Ramos (cell line): ENCODE results near the gene BST1.

ENCODE experiments used
- in situ Hi-C: fragments of 300-500 bp; cut with MboI; formaldehyde crosslinking; loops from one replicate; pipeline ENCODE4 v1.14.3; 2022; ENCODE audit warnings: low sequenced_read_pairs; ENCODE audit not compliant: unreplicated experiment

Gene BST1

DNA sequence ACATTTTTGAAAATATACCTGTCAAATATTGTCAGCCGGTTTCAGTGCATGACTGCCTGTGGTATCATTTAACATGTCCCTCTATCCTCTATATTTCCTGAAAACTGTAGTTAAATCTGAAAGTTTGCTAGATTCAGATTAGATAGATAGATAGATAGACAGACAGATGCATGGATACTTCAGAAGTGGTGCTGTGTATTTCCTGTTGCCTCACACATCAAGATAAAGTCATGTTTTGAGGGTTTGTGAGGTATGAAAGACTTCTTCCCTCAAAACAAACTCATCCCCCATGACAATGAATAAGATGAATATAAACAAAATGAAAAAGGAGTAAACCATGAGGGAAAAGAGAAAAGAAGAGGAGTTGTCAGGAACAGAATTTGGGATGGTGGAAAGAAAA is 6.0 kb upstream of the BST1 start:
- in situ Hi-C loops, result no loop called here

DNA sequence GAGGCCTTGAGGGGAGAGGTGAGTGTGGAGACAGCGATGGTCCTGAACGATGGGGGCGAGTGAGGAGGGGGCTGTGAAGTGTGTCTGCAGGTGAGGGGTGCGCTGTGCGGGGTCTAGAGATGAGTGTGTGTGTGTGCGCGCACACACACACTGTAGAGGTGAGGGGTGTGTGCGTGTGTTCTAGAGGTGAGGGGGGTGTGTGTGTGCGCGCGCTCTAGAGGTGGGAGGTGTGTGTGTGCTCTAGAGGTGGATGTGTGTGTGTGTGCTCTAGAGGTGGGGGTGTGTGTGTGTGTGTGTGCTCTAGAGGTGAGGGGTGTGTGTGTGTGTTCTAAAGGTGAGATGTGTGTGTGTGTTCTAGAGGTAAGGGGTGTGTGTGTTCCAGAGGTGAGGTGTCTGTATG is 574 bp downstream of the BST1 start:
- in situ Hi-C loops, result no loop called here

DNA sequence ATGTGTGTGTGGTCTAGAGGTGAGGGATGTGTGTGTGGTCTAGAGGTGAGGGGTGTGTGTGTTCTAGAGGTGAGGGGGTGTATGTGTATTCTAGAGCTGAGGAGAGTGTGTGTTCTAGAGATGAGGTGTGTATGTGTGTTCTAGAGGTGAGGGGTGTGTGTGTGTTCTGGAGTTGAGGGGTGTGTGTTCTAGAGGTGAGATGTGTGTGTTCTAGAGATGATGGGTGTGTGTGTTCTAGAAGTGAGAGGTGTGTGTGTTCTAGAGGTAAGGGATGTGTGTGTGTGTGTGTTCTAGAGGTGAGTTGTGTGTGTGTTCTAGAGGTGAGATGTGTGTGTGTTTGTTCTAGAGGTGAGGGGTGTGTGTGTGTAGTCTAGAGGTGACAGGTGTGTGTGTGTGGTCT is 1.3 kb downstream of the BST1 start:
- in situ Hi-C loops, result no loop called here

DNA sequence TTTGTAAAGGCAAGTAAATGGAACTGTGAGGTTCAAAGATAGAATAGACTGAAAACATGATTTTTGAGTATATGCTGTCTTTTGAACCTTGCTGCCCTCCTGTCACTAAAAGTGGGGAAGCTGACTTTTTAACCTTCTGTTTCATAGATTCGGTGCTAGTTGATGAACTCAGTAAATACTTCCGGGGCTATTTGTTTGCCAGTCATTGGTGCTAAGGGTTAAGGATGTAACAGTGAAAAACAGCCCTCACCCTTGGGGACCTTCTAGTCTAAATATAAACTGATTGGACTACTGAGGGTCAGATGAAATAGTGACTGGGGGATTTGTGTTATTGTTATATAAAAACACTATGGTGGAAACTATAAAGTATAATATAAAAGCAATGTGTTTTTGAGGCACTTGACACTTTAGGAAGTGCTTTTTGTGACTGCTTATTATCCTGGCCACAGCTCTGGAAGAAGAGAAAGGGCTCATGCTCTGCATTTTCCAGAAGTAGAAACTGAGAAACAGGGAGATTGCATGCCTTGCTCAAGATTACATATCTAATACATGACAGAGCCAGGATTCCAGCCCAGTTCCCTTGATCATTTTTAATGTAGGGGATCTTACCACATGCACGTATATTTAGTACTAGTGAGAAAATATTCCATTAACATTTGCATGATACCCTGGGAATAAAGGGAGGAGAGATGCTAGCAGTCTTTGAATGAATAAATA is 3.9 kb downstream of the BST1 start:
- in situ Hi-C loops, result no loop called here

DNA sequence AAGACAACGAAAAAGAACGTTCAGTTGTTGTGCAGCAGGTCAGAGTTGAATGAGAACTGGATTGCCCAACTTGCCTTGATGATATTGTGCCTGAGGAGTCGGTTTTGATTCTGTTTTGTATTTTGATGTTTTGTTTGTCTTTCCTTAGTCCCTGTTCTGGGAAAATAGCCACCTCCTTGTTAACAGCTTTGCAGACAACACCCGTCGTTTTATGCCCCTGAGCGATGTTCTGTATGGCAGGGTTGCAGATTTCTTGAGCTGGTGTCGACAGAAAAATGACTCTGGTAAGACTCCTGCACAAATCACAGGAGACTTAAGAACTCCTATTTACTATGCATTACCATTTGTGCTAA is 4.5 kb downstream of the BST1 start:
- in situ Hi-C loops, result no loop called here

DNA sequence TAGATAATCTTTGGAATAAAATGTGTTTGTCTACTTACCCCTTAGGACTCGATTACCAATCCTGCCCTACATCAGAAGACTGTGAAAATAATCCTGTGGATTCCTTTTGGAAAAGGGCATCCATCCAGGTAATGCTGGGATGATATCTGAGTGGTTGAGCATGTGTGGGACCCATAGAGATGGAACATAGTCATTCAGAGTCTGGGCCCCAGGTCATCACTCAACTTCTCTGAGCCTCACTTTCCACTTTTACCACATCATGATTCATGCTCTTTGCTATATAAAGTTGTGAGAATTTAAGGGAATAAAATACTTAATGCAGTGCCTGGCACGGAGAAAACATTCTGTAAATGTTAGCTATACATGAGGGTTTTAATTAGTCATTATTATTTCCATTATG is 8.9 kb downstream of the BST1 start:
- in situ Hi-C loops, result no loop called here

DNA sequence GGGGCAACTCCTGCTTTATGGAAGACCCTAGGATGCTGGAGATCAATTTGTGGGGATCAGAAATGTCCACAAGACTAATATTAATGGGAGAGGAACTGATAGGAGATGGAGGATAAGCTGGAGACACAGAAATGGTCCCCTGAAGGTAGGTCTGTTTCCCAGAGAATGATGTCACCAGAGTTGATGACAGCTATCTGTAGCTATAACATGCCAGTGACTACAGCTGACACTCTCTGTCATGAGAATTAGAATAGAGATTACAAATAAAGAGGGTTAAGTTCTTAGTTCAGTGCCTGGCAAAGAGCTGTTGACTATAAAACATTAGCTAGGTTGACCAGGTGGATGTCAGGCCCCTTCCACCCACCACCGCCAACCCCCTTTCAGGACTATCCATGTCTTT is 9.3 kb downstream of the BST1 start:
- in situ Hi-C loops, result no loop called here

DNA sequence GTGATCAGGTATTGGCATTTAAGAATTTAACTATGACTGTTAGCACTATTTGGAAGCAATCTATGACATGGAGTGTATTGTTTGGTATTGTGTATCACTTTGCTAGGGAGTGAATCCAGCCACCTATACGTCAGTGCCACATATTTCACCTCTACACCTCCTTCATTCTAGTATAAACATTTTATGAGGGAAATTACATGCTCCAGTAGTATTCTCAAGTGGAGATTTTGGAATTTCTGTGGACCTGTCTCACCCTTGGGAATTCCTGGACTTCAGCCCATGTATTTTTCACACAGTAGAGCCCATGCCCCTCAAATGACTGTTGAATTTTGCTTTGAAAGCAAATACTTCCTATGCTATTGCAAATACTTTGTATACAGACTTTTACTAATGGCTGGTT is 11.3 kb downstream of the BST1 start:
- in situ Hi-C loops, result no loop called here

DNA sequence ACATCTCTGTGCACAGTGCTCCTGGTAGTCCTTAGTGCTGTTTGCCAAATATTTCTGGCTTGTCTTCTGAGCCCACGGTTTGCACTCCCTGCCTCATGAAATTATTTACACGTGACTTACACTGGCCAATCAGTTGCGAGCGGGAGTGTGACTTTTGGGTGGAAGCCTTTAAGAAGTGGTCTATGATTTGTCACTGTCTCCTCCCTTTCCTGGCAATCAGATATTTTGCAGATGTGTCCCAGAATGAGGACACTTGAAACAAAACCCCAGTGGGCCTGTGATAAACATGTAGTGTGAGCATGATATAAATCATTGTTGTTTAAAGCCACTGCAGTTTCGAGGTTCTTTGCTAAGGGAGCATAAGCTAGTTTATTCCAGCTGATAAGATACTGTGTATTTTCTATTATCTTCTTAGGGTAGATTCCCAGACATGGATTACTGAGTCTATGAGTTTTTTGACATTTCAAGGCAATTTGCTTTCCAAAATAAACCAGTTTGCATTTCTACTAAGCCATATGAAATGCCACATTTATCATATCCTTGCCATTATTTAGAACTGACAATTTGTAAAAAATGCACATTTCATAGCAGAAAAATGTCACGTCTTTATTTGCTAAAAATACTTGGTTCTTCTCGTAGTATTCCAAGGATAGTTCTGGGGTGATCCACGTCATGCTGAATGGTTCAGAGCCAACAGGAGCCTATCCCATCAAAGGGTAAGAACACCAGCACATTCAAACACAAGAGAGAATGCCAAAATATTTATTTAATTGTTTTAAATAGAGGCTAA is 12.0 kb downstream of the BST1 start:
- in situ Hi-C loops, result no loop called here

DNA sequence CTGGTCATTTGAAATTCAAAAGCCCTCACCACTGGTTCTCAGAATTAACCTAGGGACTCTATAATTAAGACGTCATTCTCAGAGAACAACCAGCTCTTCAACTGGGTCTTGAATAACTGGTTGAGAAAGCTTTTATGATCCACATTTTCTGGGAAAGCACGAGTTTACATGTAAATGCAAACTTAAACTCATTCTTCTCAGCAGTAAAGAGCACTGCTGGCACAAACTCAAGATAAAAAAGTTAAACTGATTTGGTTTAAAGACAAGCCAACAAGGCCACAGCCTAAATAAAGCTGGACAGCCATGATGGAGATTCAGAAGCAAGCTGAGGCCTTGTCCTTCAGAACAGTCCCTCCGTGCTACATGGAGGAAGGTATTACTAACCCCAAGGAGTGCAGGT is 13.2 kb downstream of the BST1 start:
- in situ Hi-C loops, result no loop called here

DNA sequence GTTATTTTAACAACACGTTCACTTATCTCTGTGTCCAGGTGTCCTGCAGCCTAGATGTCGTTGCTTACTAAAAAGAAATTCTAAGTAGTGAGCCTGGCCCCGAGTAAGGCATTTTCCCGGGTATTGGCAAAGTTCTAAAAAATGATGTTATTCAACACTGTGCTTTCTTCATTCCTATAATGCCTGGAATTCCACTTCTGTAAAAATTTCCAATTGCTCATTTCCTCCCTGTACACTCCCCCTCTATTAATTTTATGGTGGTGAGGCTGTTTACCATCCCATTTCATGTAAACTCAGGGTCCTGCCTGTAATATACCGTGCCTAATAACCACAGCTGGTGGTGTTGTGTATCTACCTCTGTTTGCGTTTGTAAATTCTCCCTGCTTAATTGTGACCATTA is 14.2 kb downstream of the BST1 start:
- in situ Hi-C loops, result no loop called here

DNA sequence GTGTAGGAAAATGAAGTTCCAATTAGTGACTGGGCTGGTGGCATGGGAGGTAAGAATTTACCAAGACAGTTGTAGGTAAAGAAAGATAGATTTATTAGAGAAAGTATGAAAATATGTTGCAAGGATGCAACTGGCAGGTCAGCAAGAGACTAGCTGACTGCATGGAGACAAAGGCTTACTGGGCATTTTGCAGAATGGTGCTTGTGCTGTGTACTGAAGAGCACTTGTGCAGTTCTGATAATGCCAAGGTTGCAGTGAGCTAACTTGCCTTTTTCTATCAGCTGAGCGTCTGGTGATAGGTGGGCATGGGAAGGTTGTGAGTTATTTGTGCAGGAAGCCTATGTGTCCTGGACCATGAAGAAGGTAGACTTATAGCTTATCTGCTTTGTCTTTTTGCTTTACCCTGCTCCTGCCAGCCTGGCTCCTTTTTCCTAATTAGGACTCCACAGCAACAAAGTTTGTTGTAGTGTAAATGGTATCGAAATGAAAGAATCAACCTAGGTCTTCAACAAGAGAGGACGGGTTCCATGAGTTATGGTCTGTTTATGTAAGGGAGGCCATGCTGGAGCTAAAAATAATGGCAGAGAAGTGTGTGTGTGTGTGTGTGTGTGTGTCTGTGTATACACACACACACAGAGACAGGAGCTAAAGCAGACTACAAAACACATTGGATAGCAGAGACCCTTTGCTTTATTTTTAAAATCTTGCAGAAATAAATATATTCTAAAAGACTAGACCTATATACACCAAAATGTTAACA is 15.0 kb downstream of the BST1 start:
- in situ Hi-C loops, result no loop called here

DNA sequence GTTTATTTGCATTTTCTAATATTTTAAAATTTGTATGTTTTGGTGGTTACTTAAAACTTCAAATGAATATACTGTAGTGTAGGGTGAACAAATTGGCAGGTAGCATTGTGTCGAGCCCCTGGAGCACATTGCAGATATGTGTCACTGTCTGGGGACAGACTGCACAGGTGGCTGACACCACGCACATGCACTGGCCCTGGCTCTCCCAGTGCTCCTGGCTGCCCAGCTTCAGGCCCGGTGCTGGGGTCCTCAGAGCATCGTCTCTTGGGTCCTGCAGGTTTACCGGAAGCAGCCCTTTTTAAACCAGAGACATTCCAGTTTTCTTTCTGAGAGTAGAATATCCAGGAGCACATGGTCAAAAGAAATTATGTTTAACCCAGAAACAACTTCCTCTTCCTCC is 15.6 kb downstream of the BST1 start:
- in situ Hi-C loops, result no loop called here

DNA sequence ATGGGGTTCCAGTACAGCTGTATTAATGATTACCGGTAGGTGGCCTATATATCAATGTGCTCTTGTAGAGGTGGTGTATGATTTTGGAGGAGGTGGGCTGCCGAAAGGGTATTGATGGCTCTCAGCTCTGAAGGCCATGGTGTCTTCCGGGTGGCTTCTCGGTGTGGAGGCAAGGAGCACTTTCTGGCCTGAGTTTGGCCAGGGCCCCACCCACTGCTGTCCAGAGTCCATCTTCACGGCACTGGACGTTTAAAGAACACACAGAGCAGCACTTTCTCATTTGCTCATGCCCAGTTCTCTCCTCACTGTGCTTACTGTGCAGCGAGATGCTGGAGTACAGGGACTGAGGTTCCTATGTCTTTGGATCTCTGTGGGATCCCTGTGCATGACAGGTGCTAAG is 16.1 kb downstream of the BST1 start:
- in situ Hi-C loops, result no loop called here

DNA sequence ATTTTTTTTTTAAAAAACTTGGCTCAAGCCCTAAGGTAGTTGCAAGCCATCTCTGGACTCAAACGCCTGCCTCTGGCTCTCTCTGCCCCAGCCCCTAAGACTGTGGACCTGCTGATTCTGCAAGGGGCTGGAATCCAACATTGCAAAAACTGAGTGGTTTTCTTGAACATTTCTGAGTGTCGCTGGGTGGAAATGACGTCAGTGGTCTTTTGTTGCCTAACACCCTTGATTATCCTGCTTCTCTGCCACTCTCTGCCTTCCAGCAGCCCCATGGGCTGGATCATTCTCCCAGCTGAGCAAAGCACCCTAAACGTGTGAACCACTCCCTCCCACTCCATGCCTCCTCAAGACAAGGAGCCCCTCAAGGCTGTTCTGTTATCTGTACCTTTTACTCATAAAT is 16.6 kb downstream of the BST1 start:
- in situ Hi-C loops, result no loop called here

DNA sequence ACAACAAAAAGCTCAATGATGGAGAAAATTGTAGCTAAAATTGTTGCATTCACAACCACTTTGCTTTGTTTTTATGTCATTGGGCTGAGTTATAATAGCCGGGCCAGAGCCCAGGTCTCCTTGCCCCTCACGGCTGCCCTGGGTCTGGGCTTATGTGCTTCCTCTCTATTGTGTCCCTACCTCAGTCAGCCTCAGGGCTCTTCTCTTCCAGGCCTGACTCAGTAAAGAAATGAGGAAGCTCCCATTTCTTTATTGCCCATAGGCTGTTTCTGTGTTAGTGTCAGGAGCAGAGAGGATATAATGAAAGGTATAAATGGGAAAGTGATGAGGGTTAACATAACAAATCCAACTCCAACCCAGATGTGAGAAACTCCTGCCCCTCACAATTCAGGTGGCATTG is 18.0 kb downstream of the BST1 start:
- in situ Hi-C loops, result no loop called here

DNA sequence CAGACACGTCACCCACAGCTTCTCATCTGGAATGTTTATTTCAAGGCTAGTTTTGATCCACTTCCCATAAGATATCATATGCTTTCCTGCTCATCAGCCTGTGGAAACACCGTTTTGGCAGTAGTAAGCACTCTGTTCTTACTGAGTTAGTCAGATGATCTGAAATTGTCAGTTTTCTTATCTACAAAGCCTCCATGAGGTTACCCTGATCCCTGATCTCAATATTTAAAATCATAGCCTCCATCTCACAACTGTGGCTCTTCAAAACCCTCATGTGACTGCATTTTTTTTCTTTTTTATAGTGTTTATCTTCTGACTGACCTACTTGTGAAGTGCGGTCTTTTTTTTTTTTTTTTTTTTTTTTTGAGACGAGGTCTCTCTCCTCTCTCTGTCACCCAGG is 22.7 kb downstream of the BST1 start:
- in situ Hi-C loops, result no loop called here

DNA sequence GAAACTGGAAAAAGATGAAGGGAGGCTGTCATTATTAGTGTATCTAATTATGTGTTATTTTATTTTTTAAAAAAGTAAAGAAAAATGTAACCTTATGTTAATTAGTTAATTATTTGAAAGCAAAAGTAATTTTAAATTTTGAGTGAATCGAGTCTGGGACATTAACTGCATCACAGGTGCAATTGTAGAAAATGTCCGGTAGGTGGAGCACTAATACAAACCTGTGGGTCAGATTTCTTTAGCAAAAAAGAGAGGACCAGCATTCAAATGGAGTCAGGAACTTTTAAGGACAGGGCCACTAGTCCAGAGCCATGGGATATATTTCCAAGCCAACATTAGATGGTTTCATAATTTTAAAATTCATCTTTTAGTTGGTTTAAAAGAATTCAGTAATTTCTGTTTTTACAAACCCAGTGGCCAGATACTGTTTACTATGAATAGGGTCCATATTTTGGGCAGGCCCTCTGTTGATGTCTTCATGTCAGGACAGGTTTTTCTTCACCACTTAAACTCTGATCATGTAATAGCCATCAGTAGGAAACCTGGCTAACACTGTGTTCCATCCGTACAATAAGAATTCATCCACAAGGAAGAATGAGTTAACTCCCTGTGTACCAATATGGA is 27.2 kb downstream of the BST1 start:
- in situ Hi-C loops, result loop anchor here (10.0 kb wide), 1 partner anchor 225 kb away; no protein-coding TSS in a partner anchor

DNA sequence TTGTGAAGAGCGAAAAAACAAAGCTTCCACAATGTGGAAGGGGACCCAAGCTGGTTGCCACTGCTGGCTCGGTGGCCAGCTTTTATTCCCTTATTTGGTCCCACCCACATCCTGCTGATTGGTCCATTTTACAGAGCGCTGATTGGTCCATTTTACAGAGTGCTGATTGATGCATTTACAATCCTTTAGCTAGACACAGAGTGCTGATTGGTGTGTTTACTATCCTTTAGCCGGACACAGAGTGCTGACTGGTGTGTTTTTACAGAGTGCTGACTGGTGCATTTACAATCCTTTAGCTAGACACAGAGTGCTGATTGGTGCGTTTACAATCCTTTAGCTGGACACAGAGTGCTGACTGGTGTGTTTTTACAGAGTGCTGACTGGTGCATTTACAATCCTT is 30.2 kb downstream of the BST1 start:
- in situ Hi-C loops, result loop anchor here (10.0 kb wide), 1 partner anchor 222 kb away; no protein-coding TSS in a partner anchor

DNA sequence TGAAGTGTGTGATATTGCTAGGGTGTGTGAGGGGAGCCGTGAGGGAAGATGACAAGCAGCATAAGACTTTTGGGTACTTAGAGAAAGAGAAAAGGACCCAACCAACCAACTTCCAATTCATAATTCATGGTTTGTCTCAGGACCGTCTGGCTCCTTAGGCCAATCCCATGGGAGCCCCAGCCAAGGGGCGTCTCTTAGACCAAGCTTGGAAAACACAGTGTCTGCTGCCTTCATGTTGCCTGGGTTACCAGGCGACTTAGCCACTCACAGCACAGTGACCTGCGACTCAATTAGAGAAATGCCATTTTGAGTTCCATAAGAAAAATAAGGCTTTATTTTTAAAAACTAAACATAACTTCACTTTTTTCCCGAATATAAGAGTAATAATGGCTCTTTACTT is 32.7 kb downstream of the BST1 start:
- in situ Hi-C loops, result loop anchor here (10.0 kb wide), 1 partner anchor 219 kb away; no protein-coding TSS in a partner anchor
